ENCODE data around the gene DAAM1.

DNA sequence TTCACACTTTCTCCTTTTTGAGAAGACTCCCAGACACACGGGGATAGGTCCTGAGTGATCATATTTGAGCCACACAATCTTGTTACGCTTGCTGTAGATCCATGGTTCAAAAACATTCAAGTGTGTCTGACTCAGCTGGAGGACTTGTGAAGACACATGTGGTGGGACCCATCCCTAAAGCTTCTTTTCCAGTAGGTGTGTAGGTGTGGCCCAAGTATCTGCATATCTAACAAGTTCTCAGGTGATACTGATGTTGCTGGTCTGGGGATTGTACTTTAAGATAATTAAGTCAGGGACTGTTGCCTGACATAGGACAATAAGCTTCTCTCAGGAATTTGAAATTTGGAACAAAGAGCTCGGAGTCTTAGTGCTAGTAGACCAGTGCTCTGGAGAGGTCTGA, 4.1 kb upstream of the DAAM1 start:
- TF ChIP-seq SP1 (IDR thresholded peaks at IDR 0.05) (no peak), ARNT (IDR thresholded peaks at IDR 0.05) (no peak), FOXM1 (IDR thresholded peaks at IDR 0.05; ENCODE audit: borderline replicate concordance) (no peak), ELF4 (IDR thresholded peaks at IDR 0.05) (no peak)

Data from HEK293T (cell line).